Measurements from ENCODE around the gene ACHE.

ACHE gene

GRCh38 chr7:100881136-100881535 lies 14.6 kb downstream of the ACHE start:
- H3K9ac ChIP-seq (ENCODE audit: low read depth, low read length), result no peak overlapping the region
- no peaks in the 10 kb centered on the region for H3K9me3 ChIP-seq (ENCODE audit: control insufficient read depth, insufficient read depth, low read length)
- H3K36me3 ChIP-seq (ENCODE audit: control insufficient read depth, insufficient read depth, low read length), result peaks cover 97% of the 10 kb centered on the region
- no peak overlapping the region for H3K27ac ChIP-seq (ENCODE audit: low read depth, low read length)
- no peaks in the 10 kb centered on the region for H3K4me1 ChIP-seq (ENCODE audit: control insufficient read depth, insufficient read depth, low read length)
- no peak overlapping the region for H3K4me3 ChIP-seq (ENCODE audit: low read depth, low read length)
- no peaks in the 10 kb centered on the region for H3K27me3 ChIP-seq (ENCODE audit: control insufficient read depth, insufficient read depth, low read length)

- peaks cover 93% of the 10 kb centered on the region for H3K36me3 ChIP-seq (ENCODE audit: control insufficient read depth, insufficient read depth, low read length)
- H3K9me3 ChIP-seq (ENCODE audit: control insufficient read depth, insufficient read depth, low read length), result no peaks in the 10 kb centered on the region
- H3K9ac ChIP-seq (ENCODE audit: low read depth, low read length), result no peak overlapping the region
Measured at GRCh38 chr7:100880645-100881044, 15.0 kb downstream of the ACHE start.

GRCh38 chr7:100879685-100880261 lies 15.9 kb downstream of the ACHE start:
- Histone ChIP-seq H3K9ac (ENCODE audit: low read depth, low read length) (no peak overlapping the region), H3K9me3 (ENCODE audit: control insufficient read depth, insufficient read depth, low read length) (no peaks in the 10 kb centered on the region), H3K27me3 (ENCODE audit: control insufficient read depth, insufficient read depth, low read length) (no peaks in the 10 kb centered on the region), H3K4me1 (ENCODE audit: control insufficient read depth, insufficient read depth, low read length) (no peaks in the 10 kb centered on the region), H3K36me3 (ENCODE audit: control insufficient read depth, insufficient read depth, low read length) (peaks cover 84% of the 10 kb centered on the region), H3K27ac (ENCODE audit: low read depth, low read length) (no peak overlapping the region), H3K4me3 (ENCODE audit: low read depth, low read length) (no peak overlapping the region)

More at GRCh38 chr7:100880645-100881044, 15.0 kb downstream of the ACHE start:
- Histone ChIP-seq H3K27ac (ENCODE audit: low read depth, low read length) (no peak overlapping the region), H3K4me1 (ENCODE audit: control insufficient read depth, insufficient read depth, low read length) (no peaks in the 10 kb centered on the region), H3K27me3 (ENCODE audit: control insufficient read depth, insufficient read depth, low read length) (no peaks in the 10 kb centered on the region), H3K4me3 (ENCODE audit: low read depth, low read length) (no peak overlapping the region)

- peaks cover 77% of the 10 kb centered on the region for H3K36me3 ChIP-seq (ENCODE audit: control insufficient read depth, insufficient read depth, low read length)
- H3K27me3 ChIP-seq (ENCODE audit: control insufficient read depth, insufficient read depth, low read length), result no peaks in the 10 kb centered on the region
- no peaks in the 10 kb centered on the region for H3K4me1 ChIP-seq (ENCODE audit: control insufficient read depth, insufficient read depth, low read length)
- no peak overlapping the region for H3K4me3 ChIP-seq (ENCODE audit: low read depth, low read length)
- H3K9me3 ChIP-seq (ENCODE audit: control insufficient read depth, insufficient read depth, low read length), result no peaks in the 10 kb centered on the region
- no peak overlapping the region for H3K27ac ChIP-seq (ENCODE audit: low read depth, low read length)
- no peak overlapping the region for H3K9ac ChIP-seq (ENCODE audit: low read depth, low read length)
Measured at GRCh38 chr7:100878685-100879084, 17.0 kb downstream of the ACHE start.

- Histone ChIP-seq H3K36me3 (ENCODE audit: control insufficient read depth, insufficient read depth, low read length) (peaks cover 77% of the 10 kb centered on the region), H3K27ac (ENCODE audit: low read depth, low read length) (no peak overlapping the region), H3K9ac (ENCODE audit: low read depth, low read length) (no peak overlapping the region), H3K4me3 (ENCODE audit: low read depth, low read length) (no peak overlapping the region), H3K9me3 (ENCODE audit: control insufficient read depth, insufficient read depth, low read length) (no peaks in the 10 kb centered on the region), H3K4me1 (ENCODE audit: control insufficient read depth, insufficient read depth, low read length) (no peaks in the 10 kb centered on the region), H3K27me3 (ENCODE audit: control insufficient read depth, insufficient read depth, low read length) (no peaks in the 10 kb centered on the region)
Measured at GRCh38 chr7:100878013-100878412, 17.7 kb downstream of the ACHE start.

GRCh38 chr7:100875356-100875751 lies 20.3 kb downstream of the ACHE start:
- no peaks in the 10 kb centered on the region for H3K9me3 ChIP-seq (ENCODE audit: control insufficient read depth, insufficient read depth, low read length)
- peak overlapping the region; percentile 90 for H3K9ac ChIP-seq (ENCODE audit: low read depth, low read length)
- no peaks in the 10 kb centered on the region for H3K4me1 ChIP-seq (ENCODE audit: control insufficient read depth, insufficient read depth, low read length)
- peak overlapping the region; percentile 90 for H3K4me3 ChIP-seq (ENCODE audit: low read depth, low read length)
- peak overlapping the region; percentile 100 for H3K27ac ChIP-seq (ENCODE audit: low read depth, low read length)
- H3K27me3 ChIP-seq (ENCODE audit: control insufficient read depth, insufficient read depth, low read length), result no peaks in the 10 kb centered on the region
- peaks cover 76% of the 10 kb centered on the region for H3K36me3 ChIP-seq (ENCODE audit: control insufficient read depth, insufficient read depth, low read length)

GRCh38 chr7:100874577-100875355 lies 20.9 kb downstream of the ACHE start, which contains the start of gene SRRT:
Gene SRRT (plus strand): TSS chr7:100875103. CDS start chr7:100875591, 488 bp downstream.
- no peaks in the 10 kb centered on the region for H3K9me3 ChIP-seq (ENCODE audit: control insufficient read depth, insufficient read depth, low read length)
- peak within 1 kb of the TSS; percentile 93 for H3K9ac ChIP-seq (ENCODE audit: low read depth, low read length)
- H3K27me3 ChIP-seq (ENCODE audit: control insufficient read depth, insufficient read depth, low read length), result no peaks in the 10 kb centered on the region
- no peaks in the 10 kb centered on the region for H3K4me1 ChIP-seq (ENCODE audit: control insufficient read depth, insufficient read depth, low read length)
- H3K36me3 ChIP-seq (ENCODE audit: control insufficient read depth, insufficient read depth, low read length), result peaks cover 78% of the 10 kb centered on the region
- H3K27ac ChIP-seq (ENCODE audit: low read depth, low read length), result peak within 1 kb of the TSS; percentile 100
- H3K4me3 ChIP-seq (ENCODE audit: low read depth, low read length), result peak within 1 kb of the TSS; percentile 90

GRCh38 chr7:100874300-100874576 lies 21.4 kb downstream of the ACHE start:
- peak overlapping the region; percentile 90 for H3K4me3 ChIP-seq (ENCODE audit: low read depth, low read length)
- no peaks in the 10 kb centered on the region for H3K27me3 ChIP-seq (ENCODE audit: control insufficient read depth, insufficient read depth, low read length)
- H3K36me3 ChIP-seq (ENCODE audit: control insufficient read depth, insufficient read depth, low read length), result peaks cover 74% of the 10 kb centered on the region
- H3K9me3 ChIP-seq (ENCODE audit: control insufficient read depth, insufficient read depth, low read length), result no peaks in the 10 kb centered on the region
- H3K9ac ChIP-seq (ENCODE audit: low read depth, low read length), result peak overlapping the region; percentile 93
- H3K4me1 ChIP-seq (ENCODE audit: control insufficient read depth, insufficient read depth, low read length), result no peaks in the 10 kb centered on the region
- H3K27ac ChIP-seq (ENCODE audit: low read depth, low read length), result peak overlapping the region; percentile 100

- H3K27me3 ChIP-seq (ENCODE audit: control insufficient read depth, insufficient read depth, low read length), result no peaks in the 10 kb centered on the region
- peak overlapping the region; percentile 90 for H3K4me3 ChIP-seq (ENCODE audit: low read depth, low read length)
- H3K36me3 ChIP-seq (ENCODE audit: control insufficient read depth, insufficient read depth, low read length), result peaks cover 72% of the 10 kb centered on the region
- H3K4me1 ChIP-seq (ENCODE audit: control insufficient read depth, insufficient read depth, low read length), result no peaks in the 10 kb centered on the region
- no peaks in the 10 kb centered on the region for H3K9me3 ChIP-seq (ENCODE audit: control insufficient read depth, insufficient read depth, low read length)
- peak overlapping the region; percentile 93 for H3K9ac ChIP-seq (ENCODE audit: low read depth, low read length)
- peak overlapping the region; percentile 100 for H3K27ac ChIP-seq (ENCODE audit: low read depth, low read length)
Measured at GRCh38 chr7:100873599-100874299, 21.9 kb downstream of the ACHE start.

GRCh38 chr7:100867776-100868485 lies 27.8 kb downstream of the ACHE start:
- Histone ChIP-seq H3K9me3 (ENCODE audit: control insufficient read depth, insufficient read depth, low read length) (no peaks in the 10 kb centered on the region), H3K27me3 (ENCODE audit: control insufficient read depth, insufficient read depth, low read length) (no peaks in the 10 kb centered on the region), H3K9ac (ENCODE audit: low read depth, low read length) (peak overlapping the region; percentile 96), H3K4me1 (ENCODE audit: control insufficient read depth, insufficient read depth, low read length) (peaks cover 6% of the 10 kb centered on the region), H3K4me3 (ENCODE audit: low read depth, low read length) (peak overlapping the region; percentile 94), H3K36me3 (ENCODE audit: control insufficient read depth, insufficient read depth, low read length) (peaks cover 46% of the 10 kb centered on the region), H3K27ac (ENCODE audit: low read depth, low read length) (peak overlapping the region; percentile 96)
